ENCODE data around the gene RASGRP3.

RASGRP3 gene

DNA sequence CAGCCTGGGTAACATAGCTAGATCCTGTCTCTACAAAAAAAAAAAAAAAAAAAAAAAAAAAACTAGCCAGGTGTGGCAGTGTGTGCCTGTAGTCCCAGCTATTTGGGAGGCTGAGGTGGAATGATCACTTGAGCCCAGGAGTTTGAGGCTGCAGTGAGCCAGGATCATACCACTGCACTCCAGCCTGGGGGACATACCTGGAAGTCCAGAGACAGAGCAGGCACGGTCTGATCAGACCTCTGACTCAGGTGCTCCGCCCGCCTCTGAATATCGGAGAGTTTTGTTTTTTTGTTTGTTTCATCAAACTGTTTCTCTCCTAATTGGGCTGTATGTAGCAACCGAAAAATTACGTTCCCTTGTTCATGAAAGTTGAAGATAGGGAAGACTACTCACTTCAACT is 49.2 kb downstream of the RASGRP3 start:
- TF ChIP-seq CREB1 (IDR thresholded peaks at IDR 0.05; ENCODE audit: low read depth) (no peak), TEAD4 (IDR thresholded peaks at IDR 0.05) (no peak), RAD21 (IDR thresholded peaks at IDR 0.05; ENCODE audit: low read depth) (no peak), TAF1 (IDR thresholded peaks at IDR 0.05; ENCODE audit: low read depth) (no peak), CEBPB (IDR thresholded peaks at IDR 0.05) (no peak), EP300 (IDR thresholded peaks at IDR 0.05; ENCODE audit: borderline replicate concordance) (no peak), FOXM1 (IDR thresholded peaks at IDR 0.05; ENCODE audit: borderline replicate concordance, low read depth) (no peak), ZBTB7A (IDR thresholded peaks at IDR 0.05; ENCODE audit: low read depth) (no peak), EGR1 (IDR thresholded peaks at IDR 0.05) (no peak)
- TF ChIP-seq, protein P1, sequence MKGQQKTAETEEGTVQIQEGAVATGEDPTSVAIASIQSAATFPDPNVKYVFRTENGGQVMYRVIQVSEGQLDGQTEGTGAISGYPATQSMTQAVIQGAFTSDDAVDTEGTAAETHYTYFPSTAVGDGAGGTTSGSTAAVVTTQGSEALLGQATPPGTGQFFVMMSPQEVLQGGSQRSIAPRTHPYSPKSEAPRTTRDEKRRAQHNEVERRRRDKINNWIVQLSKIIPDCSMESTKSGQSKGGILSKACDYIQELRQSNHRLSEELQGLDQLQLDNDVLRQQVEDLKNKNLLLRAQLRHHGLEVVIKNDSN (IDR thresholded peaks at IDR 0.05) = no peak
- TF ChIP-seq, protein P2, sequence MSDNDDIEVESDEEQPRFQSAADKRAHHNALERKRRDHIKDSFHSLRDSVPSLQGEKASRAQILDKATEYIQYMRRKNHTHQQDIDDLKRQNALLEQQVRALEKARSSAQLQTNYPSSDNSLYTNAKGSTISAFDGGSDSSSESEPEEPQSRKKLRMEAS (IDR thresholded peaks at IDR 0.05) = no peak
- TF ChIP-seq, protein P3, sequence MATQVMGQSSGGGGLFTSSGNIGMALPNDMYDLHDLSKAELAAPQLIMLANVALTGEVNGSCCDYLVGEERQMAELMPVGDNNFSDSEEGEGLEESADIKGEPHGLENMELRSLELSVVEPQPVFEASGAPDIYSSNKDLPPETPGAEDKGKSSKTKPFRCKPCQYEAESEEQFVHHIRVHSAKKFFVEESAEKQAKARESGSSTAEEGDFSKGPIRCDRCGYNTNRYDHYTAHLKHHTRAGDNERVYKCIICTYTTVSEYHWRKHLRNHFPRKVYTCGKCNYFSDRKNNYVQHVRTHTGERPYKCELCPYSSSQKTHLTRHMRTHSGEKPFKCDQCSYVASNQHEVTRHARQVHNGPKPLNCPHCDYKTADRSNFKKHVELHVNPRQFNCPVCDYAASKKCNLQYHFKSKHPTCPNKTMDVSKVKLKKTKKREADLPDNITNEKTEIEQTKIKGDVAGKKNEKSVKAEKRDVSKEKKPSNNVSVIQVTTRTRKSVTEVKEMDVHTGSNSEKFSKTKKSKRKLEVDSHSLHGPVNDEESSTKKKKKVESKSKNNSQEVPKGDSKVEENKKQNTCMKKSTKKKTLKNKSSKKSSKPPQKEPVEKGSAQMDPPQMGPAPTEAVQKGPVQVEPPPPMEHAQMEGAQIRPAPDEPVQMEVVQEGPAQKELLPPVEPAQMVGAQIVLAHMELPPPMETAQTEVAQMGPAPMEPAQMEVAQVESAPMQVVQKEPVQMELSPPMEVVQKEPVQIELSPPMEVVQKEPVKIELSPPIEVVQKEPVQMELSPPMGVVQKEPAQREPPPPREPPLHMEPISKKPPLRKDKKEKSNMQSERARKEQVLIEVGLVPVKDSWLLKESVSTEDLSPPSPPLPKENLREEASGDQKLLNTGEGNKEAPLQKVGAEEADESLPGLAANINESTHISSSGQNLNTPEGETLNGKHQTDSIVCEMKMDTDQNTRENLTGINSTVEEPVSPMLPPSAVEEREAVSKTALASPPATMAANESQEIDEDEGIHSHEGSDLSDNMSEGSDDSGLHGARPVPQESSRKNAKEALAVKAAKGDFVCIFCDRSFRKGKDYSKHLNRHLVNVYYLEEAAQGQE (IDR thresholded peaks at IDR 0.05; ENCODE audit: low read depth) = no peak

DNA sequence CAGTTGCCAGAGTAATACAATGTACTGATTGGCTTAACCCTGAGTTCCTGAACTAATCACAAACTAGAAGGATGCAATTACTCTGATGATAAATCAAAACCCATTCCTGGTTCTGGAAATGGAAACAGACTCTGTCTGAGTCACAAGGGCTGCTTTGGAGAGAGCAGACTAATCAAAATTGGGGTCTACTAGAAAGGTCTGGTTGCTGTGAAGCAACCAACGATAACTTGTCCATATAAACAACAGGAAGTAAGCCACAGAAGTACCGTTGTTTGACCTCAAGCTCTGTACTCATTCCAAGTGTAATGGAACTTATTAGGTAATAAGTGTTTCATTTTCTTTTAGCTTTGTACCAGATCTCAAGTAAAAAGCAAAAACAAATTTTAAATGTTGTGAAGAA is 49.7 kb downstream of the RASGRP3 start:
- TF ChIP-seq TEAD4 (IDR thresholded peaks at IDR 0.05) (no peak), YY1 (IDR thresholded peaks at IDR 0.05; ENCODE audit: low read depth) (no peak), TCF12 (IDR thresholded peaks at IDR 0.05; ENCODE audit: low read depth) (no peak), EGR1 (IDR thresholded peaks at IDR 0.05) (no peak), TAF1 (IDR thresholded peaks at IDR 0.05; ENCODE audit: low read depth) (no peak), CREB1 (IDR thresholded peaks at IDR 0.05; ENCODE audit: low read depth) (no peak), EP300 (IDR thresholded peaks at IDR 0.05; ENCODE audit: borderline replicate concordance) (no peak), ZBTB7A (IDR thresholded peaks at IDR 0.05; ENCODE audit: low read depth) (no peak), RAD21 (IDR thresholded peaks at IDR 0.05; ENCODE audit: low read depth) (no peak), NFIC (IDR thresholded peaks at IDR 0.05) (no peak)
- TF ChIP-seq, protein P2 (IDR thresholded peaks at IDR 0.05) = no peak
- TF ChIP-seq, protein P3 (IDR thresholded peaks at IDR 0.05; ENCODE audit: low read depth) = no peak

DNA sequence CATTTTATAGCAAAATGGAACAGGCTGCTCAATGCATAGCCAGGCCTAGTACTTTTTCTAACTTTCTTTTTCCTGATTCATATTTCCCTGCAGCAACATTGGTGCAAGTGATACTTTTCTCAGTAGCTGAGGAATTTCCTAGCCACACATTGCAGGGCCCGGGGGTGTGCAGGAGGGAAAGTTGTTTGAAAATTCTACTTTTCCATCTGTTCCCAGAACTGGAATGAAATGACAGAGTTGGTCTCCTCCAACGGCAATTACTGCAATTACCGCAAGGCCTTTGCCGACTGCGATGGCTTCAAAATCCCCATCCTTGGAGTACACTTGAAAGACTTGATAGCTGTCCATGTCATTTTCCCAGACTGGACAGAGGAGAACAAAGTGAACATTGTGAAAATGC is 50.5 kb downstream of the RASGRP3 start:
- no peak for TF ChIP-seq NFIC (IDR thresholded peaks at IDR 0.05)
- TF ChIP-seq ZBTB7A (IDR thresholded peaks at IDR 0.05; ENCODE audit: low read depth) = no peak
- no peak for TF ChIP-seq CREB1 (IDR thresholded peaks at IDR 0.05; ENCODE audit: low read depth)
- no peak for TF ChIP-seq TAF1 (IDR thresholded peaks at IDR 0.05; ENCODE audit: low read depth)
- no peak for TF ChIP-seq RAD21 (IDR thresholded peaks at IDR 0.05; ENCODE audit: low read depth)
- no peak for TF ChIP-seq CEBPB (IDR thresholded peaks at IDR 0.05)
- TF ChIP-seq TEAD4 (IDR thresholded peaks at IDR 0.05) = no peak
- no peak for TF ChIP-seq EP300 (IDR thresholded peaks at IDR 0.05; ENCODE audit: borderline replicate concordance)
- TF ChIP-seq, protein P3 (IDR thresholded peaks at IDR 0.05; ENCODE audit: low read depth) = no peak
- TF ChIP-seq, protein P2 (IDR thresholded peaks at IDR 0.05) = no peak
- TF ChIP-seq, protein P1 (IDR thresholded peaks at IDR 0.05) = no peak
- no peak for TF ChIP-seq EGR1 (IDR thresholded peaks at IDR 0.05)
- TF ChIP-seq YY1 (IDR thresholded peaks at IDR 0.05; ENCODE audit: low read depth) = no peak
- no peak for TF ChIP-seq FOXM1 (IDR thresholded peaks at IDR 0.05; ENCODE audit: borderline replicate concordance, low read depth)

DNA sequence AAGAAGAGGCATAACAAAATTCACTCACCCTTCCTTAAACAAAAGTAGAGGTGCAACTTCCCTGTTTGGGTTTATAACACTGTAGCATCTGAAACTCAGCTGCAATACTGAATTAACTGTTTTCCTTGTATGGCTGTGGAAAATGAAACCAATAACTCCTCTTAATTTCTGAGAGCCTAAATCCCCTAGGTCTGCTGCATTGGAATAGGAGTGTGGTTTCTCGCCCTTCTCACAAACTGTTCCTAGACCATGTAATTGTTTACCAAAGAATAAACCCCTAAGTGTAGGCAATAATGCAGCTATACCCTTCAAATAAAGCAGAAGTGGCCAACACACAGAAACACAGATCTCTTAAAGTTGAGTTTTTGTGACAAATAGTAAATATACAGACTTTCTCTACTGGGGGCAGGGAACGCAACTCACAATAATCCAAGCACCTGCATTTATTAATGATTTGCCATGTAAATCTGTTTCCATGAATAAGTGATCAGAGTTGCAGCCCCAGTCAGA is 52.0 kb downstream of the RASGRP3 start:
- TF ChIP-seq EP300 (IDR thresholded peaks at IDR 0.05; ENCODE audit: borderline replicate concordance) (no peak), EGR1 (IDR thresholded peaks at IDR 0.05) (no peak), TEAD4 (IDR thresholded peaks at IDR 0.05) (no peak), YY1 (IDR thresholded peaks at IDR 0.05; ENCODE audit: low read depth) (no peak)

Data from Ishikawa (cell line).